Panc1 (cell line): Measurements from ENCODE around the gene HID1. TPM values are rescaled to one million over a fixed set of nuclear protein-coding genes. Genes with fewer than 3 reads are reported as not detected.

Experiments
- ATAC-seq: fragments of 200-7000 bp; cut with Tn5 transposase; 2 replicates; pipeline ENCODE4 v1.9.1; 2020; ENCODE audit warnings: mild to moderate bottlenecking, moderate library complexity
- BruUV-seq: library from RNA; stranded (reverse); fragments of 400-500 nt; replicated peaks from 2 replicates; lab custom pipeline; 2021; lab: Mats Ljungman, UMichigan
- CTCF ChIA-PET: fragments of 300-600 bp; sonication (Branson Sonifier 250); formaldehyde crosslinking; loops from one replicate; lab custom pipeline; 2022; ENCODE audit warnings: antibody characterized with exemption; lab: Charles Lee
- POLR2A ChIA-PET: fragments of 300-600 bp; sonication (Branson Sonifier 250); formaldehyde crosslinking; loops from one replicate; lab custom pipeline; 2022; ENCODE audit warnings: antibody characterized with exemption; lab: Charles Lee
- DNase-seq: peaks from one replicate; pipeline ENCODE4 v3.0.0-alpha.2; 2010; ENCODE audit warnings: low read depth, low spot score
- H3K27ac ChIP-seq: 2 replicates; pipeline ENCODE4 v1.5.1; 2011; ENCODE audit warnings: mild to moderate bottlenecking, low read length, inconsistent platforms
- H3K27me3 ChIP-seq: fragments of 200-500 bp; sonication (Bioruptor generic); 2 replicates; pipeline ENCODE4 v1.6.0; 2014; ENCODE audit warnings: low read length, inconsistent platforms; ENCODE audit not compliant: control insufficient read depth, insufficient read depth
- H3K36me3 ChIP-seq: fragments of 200-500 bp; sonication (Bioruptor generic); 2 replicates; pipeline ENCODE4 v1.5.1; 2014; ENCODE audit warnings: inconsistent platforms, mild to moderate bottlenecking, low read length, moderate library complexity; ENCODE audit not compliant: control insufficient read depth, insufficient read depth
- H3K4me1 ChIP-seq: 2 replicates; pipeline ENCODE4 v1.5.1; 2011; ENCODE audit warnings: inconsistent platforms, mild to moderate bottlenecking, low read length, moderate library complexity; ENCODE audit not compliant: control insufficient read depth, insufficient read depth
- H3K4me3 ChIP-seq, 2 experiments: 2 replicates each; pipeline ENCODE4 v1.5.1; 2011 to 2012; ENCODE audit warnings: low read depth in 2 of 2, low read length in 2 of 2, mild to moderate bottlenecking in 2 of 2, inconsistent platforms in 1 of 2, moderate library complexity in 1 of 2
- H3K9me3 ChIP-seq: fragments of 200-500 bp; sonication (Bioruptor generic); 2 replicates; pipeline ENCODE4 v1.5.1; 2014; ENCODE audit warnings: low read depth, mild to moderate bottlenecking, inconsistent platforms, low read length, moderate library complexity; ENCODE audit not compliant: control insufficient read depth, insufficient read depth
- POLR2AphosphoS5 ChIP-seq: IDR thresholded peaks from 2 replicates; pipeline ENCODE4 v1.6.1; 2012; ENCODE audit warnings: mild to moderate bottlenecking, low read depth, low read length, moderate library complexity
- SIN3A ChIP-seq: IDR thresholded peaks from 2 replicates; pipeline ENCODE4 v1.6.1; 2012; ENCODE audit warnings: low read depth, mild to moderate bottlenecking, low read length, moderate library complexity, borderline replicate concordance; ENCODE audit not compliant: insufficient read depth
- TCF7L2 ChIP-seq: IDR thresholded peaks from 2 replicates; pipeline ENCODE4 v1.6.1; 2011; ENCODE audit warnings: mild to moderate bottlenecking, low read depth, low read length, inconsistent platforms
- in situ Hi-C: cut with HindIII; loops from 2 replicates; pipeline ENCODE4 v1.10.0; 2016; ENCODE audit warnings: low sequenced_read_pairs, low pct_unique_long_range_greater_than_20kb
- intact Hi-C: fragments of 100-400 bp; cut with micrococcal nuclease; formaldehyde crosslinking; loops from one replicate; pipeline ENCODE4 v1.10.0; 2022; ENCODE audit not compliant: unreplicated experiment
- total RNA-seq: library from RNA; stranded (reverse); gene quantifications from one replicate; pipeline ENCODE4 v1.2.1, GENCODE V29; 2021; ENCODE audit not compliant: unreplicated experiment
- TF ChIP-seq, protein P1 (sequence below): fragments of 450-650 bp; IDR thresholded peaks from 2 replicates; pipeline ENCODE4 v1.5.1; 2017; ENCODE audit warnings: mild to moderate bottlenecking
- TF ChIP-seq, protein P2 (sequence below), 2 experiments: IDR thresholded peaks; 2 replicates each; pipeline ENCODE4 v1.6.1; 2011 to 2012; ENCODE audit warnings: low read depth in 2 of 2, control low read depth in 1 of 2, low read length in 1 of 2, mild to moderate bottlenecking in 1 of 2, moderate library complexity in 1 of 2; ENCODE audit not compliant: insufficient read depth in 1 of 2

HID1 gene
- total RNA-seq, 1 experiment from 2014 or later = 10.9 TPM

DNA sequence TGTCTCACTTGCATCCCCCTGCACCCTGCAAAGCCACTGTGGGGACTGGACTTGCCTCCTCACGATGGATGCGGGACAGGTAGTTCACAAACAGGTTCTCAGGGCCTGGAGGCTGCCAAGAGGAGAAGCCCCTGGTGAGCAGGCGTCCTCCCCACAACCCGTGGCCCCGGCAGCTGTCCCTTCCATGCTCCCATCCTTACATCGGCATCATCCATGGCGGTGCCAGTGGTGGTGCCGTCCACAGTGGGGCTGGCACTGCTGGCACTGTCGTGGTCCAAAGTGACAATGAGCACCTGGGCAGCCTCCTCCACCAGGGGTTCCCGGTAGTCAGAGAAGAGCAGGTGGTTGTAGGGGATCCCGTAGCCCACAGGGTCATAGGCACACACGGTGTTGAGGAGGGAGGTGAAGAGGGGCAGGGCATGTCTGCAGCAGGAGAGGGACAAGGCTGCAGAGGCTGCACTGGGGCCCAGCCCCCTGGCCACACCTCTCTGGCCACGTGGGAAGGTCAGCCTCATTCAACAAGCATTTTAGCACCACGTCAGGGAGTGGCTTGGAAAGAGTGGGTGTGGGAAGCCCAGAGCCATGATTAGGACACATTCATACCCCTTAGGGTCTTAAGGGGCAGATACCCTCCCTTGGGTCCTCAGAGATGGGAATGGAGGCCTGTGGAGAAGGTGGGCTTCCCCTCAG lies 12.6 kb downstream of the HID1 start:
- peak; percentile 11 for ATAC-seq
- CTCF ChIA-PET = interaction anchor here (0.5 to 3.5 kb wide), 22 partner anchors 11 to 242 kb away, joined by 3 to 41 read pairs (median 9); partner anchors contain the start of genes FDXR, MRPL58, OTOP2 and USH1G
- BruUV-seq = no TSS peak

DNA sequence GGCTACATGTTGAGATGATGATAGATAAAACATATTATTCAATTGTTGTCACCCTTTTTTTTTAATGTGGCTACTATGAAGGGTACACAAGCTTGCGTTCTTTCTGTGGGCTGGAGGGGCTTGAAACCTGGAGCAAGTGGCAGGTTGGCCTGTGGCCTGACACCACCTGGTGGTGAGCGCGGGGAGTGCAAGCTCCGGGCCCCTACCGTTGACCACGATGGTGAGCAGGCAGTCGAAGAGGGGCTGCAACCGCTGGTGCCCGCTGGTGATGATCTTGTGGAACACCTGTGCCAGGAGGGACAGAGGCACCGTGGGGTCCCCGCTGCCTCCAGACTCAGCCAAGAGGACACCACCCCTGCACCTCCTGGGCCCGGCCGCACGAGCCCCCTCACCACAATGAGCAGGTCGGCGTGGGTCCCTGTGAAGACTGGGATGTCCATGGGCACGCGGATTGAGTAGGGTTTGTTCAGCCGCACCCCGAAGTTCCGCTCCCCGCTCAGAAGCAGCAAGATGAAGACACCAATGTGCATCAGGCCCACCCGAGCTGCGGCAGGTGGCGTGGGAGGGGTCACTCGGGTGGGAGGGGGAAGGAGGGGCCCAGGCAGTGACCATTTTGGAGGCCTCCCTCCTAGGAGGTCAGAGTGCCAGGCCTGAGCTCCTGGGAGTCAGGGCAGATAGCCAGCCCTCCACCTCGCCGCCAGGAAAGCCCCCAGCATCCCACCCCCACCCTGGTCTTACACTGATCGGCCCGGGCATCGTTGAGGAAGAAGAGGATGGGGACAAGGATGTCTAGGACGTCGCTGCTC lies 14.4 kb downstream of the HID1 start:
- no TSS peak for BruUV-seq
- no peaks in the 10 kb centered on the region for H3K27me3 ChIP-seq
- ChIA-PET POLR2A (no interaction called here), CTCF (interaction anchor here (0.5 to 4.9 kb wide), 15 partner anchors 11 to 1767 kb away, joined by 3 to 30 read pairs (median 5); partner anchors contain the start of genes HID1 and OTOP2)
- H3K4me1 ChIP-seq = peaks cover 3% of the 10 kb centered on the region; the same call in 1 of the 2 replicates
- ATAC-seq (peak; percentile 59), DNase-seq (no peak)
- H3K4me3 ChIP-seq = no peak overlapping the region
- H3K36me3 ChIP-seq = no peaks in the 10 kb centered on the region
- H3K9me3 ChIP-seq = no peaks in the 10 kb centered on the region
- in situ Hi-C loops = no loop called here
- intact Hi-C loops = no loop called here
- H3K27ac ChIP-seq = no peak overlapping the region
- no peak for TF ChIP-seq SIN3A
- TF ChIP-seq TCF7L2 = no peak
- TF ChIP-seq, protein P1, sequence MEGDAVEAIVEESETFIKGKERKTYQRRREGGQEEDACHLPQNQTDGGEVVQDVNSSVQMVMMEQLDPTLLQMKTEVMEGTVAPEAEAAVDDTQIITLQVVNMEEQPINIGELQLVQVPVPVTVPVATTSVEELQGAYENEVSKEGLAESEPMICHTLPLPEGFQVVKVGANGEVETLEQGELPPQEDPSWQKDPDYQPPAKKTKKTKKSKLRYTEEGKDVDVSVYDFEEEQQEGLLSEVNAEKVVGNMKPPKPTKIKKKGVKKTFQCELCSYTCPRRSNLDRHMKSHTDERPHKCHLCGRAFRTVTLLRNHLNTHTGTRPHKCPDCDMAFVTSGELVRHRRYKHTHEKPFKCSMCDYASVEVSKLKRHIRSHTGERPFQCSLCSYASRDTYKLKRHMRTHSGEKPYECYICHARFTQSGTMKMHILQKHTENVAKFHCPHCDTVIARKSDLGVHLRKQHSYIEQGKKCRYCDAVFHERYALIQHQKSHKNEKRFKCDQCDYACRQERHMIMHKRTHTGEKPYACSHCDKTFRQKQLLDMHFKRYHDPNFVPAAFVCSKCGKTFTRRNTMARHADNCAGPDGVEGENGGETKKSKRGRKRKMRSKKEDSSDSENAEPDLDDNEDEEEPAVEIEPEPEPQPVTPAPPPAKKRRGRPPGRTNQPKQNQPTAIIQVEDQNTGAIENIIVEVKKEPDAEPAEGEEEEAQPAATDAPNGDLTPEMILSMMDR = peak; percentile 98
- TF ChIP-seq, protein P2, sequence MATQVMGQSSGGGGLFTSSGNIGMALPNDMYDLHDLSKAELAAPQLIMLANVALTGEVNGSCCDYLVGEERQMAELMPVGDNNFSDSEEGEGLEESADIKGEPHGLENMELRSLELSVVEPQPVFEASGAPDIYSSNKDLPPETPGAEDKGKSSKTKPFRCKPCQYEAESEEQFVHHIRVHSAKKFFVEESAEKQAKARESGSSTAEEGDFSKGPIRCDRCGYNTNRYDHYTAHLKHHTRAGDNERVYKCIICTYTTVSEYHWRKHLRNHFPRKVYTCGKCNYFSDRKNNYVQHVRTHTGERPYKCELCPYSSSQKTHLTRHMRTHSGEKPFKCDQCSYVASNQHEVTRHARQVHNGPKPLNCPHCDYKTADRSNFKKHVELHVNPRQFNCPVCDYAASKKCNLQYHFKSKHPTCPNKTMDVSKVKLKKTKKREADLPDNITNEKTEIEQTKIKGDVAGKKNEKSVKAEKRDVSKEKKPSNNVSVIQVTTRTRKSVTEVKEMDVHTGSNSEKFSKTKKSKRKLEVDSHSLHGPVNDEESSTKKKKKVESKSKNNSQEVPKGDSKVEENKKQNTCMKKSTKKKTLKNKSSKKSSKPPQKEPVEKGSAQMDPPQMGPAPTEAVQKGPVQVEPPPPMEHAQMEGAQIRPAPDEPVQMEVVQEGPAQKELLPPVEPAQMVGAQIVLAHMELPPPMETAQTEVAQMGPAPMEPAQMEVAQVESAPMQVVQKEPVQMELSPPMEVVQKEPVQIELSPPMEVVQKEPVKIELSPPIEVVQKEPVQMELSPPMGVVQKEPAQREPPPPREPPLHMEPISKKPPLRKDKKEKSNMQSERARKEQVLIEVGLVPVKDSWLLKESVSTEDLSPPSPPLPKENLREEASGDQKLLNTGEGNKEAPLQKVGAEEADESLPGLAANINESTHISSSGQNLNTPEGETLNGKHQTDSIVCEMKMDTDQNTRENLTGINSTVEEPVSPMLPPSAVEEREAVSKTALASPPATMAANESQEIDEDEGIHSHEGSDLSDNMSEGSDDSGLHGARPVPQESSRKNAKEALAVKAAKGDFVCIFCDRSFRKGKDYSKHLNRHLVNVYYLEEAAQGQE (IDR thresholded peaks at IDR 0.05; ENCODE audit: insufficient read depth in 1 of 2, low read depth in 2 of 2, low read length in 1 of 2) = peak in 1 of 2 experiments; percentile 47; a peak in 1 of 4 replicates

More for the DNA sequence above, 12.6 kb downstream of the HID1 start:
- no peaks in the 10 kb centered on the region for H3K9me3 ChIP-seq
- in situ Hi-C loops (no loop called here), intact Hi-C loops (loop anchor here (1.0 to 5.0 kb wide), 4 partner anchors 37 to 169 kb away; partner anchors contain the start of gene USH1G)
- TF ChIP-seq, protein P1 = no peak
- TF ChIP-seq TCF7L2 (no peak), SIN3A (no peak), POLR2AphosphoS5 (no peak)
- TF ChIP-seq, protein P2 (IDR thresholded peaks at IDR 0.05; ENCODE audit: insufficient read depth in 1 of 2, low read depth in 2 of 2, low read length in 1 of 2) = no peak
- no peak for DNase-seq
- no peaks in the 10 kb centered on the region for H3K36me3 ChIP-seq
- peaks cover 3% of the 10 kb centered on the region; the same call in 1 of the 2 replicates for H3K4me1 ChIP-seq
- no peak overlapping the region for H3K27ac ChIP-seq
- H3K27me3 ChIP-seq = no peaks in the 10 kb centered on the region
- H3K4me3 ChIP-seq = no peak overlapping the region
- POLR2A ChIA-PET = no interaction called here
